ENCODE results near the gene BACH1. TPM values are rescaled to one million over a fixed set of nuclear protein-coding genes. Genes with fewer than 3 reads are reported as not detected.

The BACH1 gene
- total and polyA plus RNA-seq, 2 donors (not counting 3 experiments of a cell fraction or from before 2014, with no cell fraction given) = 7.2 to 28.8 TPM

DNA sequence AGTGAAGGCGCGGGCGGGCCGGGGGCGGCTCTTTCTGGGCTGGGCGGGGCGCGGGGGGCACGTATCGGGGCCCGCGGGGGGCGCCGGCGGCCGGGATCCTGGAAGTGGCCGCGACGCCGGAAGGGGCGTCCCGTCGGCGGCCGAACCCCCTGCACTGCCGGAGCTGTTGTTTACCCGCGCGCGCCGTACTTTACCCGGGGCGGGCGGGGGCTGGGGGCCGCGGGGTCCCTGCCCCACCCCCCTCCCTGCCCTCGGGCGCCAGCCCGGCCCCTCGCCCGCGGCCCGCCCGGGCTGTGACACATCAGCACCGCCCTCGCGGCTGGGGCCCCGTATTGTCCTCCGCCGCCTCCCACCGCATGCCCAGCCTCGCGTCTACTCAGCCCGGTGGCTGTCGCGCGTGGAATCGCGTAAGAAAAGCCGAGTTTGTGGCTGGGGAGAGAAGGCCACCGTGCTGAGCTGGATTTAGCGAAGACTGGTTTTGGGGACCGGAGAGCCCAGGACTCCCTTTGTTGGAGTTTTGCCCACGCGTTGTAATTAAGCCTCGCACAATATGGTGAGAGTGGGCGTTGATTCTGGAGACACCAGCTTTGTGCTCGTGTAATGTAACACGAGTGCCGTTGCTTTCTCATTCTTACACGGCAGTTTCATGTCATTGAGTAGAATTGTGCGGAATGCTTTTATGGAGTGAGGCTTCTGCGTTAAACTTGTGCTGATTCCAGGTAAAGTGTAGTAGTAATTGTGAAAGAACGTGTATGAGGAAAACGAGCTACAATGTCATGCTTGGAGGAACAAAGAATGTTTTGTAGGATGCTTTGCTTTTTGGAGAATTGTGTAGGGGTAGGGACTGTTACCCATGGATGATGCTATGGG lies 559 bp downstream of the BACH1 start:
- Histone ChIP-seq H3K27me3 (ENCODE audit: control insufficient read depth in 2 of 2, insufficient read depth in 2 of 2, low read length in 2 of 2) (no peaks in the 10 kb centered on the region), H3K36me3 (ENCODE audit: control insufficient read depth in 2 of 2, extremely low read depth in 1 of 2, insufficient read depth in 2 of 2, low read length in 2 of 2) (no peaks in the 10 kb centered on the region), H4K20me1 (replicated peaks; ENCODE audit: control insufficient read depth, extremely low read depth, insufficient read depth, low read length) (peaks cover 6% of the 10 kb centered on the region), H3K4me3 (replicated peaks in 1 of 3; ENCODE audit: insufficient read depth in 1 of 3, low read depth in 1 of 3, low read length in 3 of 3) (peak overlapping the region; percentile 52 to 90 (median 75)), H2AFZ (ENCODE audit: low read depth, low read length) (no peak overlapping the region), H3K79me2 (ENCODE audit: control insufficient read depth, insufficient read depth, low read length) (peaks cover 49% of the 10 kb centered on the region), H3K9me1 (replicated peaks; ENCODE audit: control insufficient read depth, extremely low read depth, insufficient read depth, low read length) (no peaks in the 10 kb centered on the region), H3K27ac (ENCODE audit: insufficient read depth, low read depth, low read length) (peak overlapping the region; percentile 62), H3K4me2 (ENCODE audit: insufficient read depth, low read length) (peak overlapping the region; percentile 94), H3K4me1 (ENCODE audit: control insufficient read depth, extremely low read depth, insufficient read depth, low read length) (peaks cover 18% of the 10 kb centered on the region), H3K9ac (replicated peaks; ENCODE audit: extremely low read depth, insufficient read depth, low read length) (peak overlapping the region; percentile 84), H3K9me3 (replicated peaks; ENCODE audit: control insufficient read depth, insufficient read depth, low read length) (no peaks in the 10 kb centered on the region)
- ChIA-PET POLR2A (interaction anchor here (0.6 to 3.1 kb wide), 12 partner anchors 9 to 154 kb away, joined by 3 to 10 read pairs (median 4); no protein-coding TSS in a partner anchor), CTCF (interaction anchor here (0.7 to 6.4 kb wide), 21 partner anchors 9 to 207 kb away, joined by 3 to 53 read pairs (median 4); no protein-coding TSS in a partner anchor)
- BruUV-seq (replicated peaks) = TSS peak; percentile 44
- DNase-seq (ENCODE audit: low read depth, low spot score) (peak; percentile 68), FAIRE-seq (no peak)
- dilution Hi-C loops (cut with MboI; ENCODE audit: extremely low pct_ligation_motif_present, low sequenced_read_pairs) (no loop called here), intact Hi-C loops (cut with micrococcal nuclease) (loop anchor here (1.0 to 5.0 kb wide), 5 partner anchors 43 to 227 kb away; partner anchors contain the start of gene CCT8)
- TF ChIP-seq POLR2AphosphoS5 (IDR thresholded peaks at IDR 0.05; ENCODE audit: insufficient read depth, low read depth, low read length) (peak; percentile 37), POLR2A (IDR thresholded peaks at IDR 0.05; ENCODE audit: low read depth, low read length) (no peak), EZH2 (IDR thresholded peaks at IDR 0.05; ENCODE audit: borderline replicate concordance, low read depth, low read length, severe bottlenecking) (no peak), MYC (IDR thresholded peaks at IDR 0.05; ENCODE audit: low read depth, low read length) (no peak), GATA2 (IDR thresholded peaks at IDR 0.05; ENCODE audit: insufficient read depth, insufficient read length, low read depth, low read length) (no peak), JUN (IDR thresholded peaks at IDR 0.05; ENCODE audit: borderline replicate concordance, insufficient read depth, insufficient read length, low read depth) (no peak)
- TF ChIP-seq, protein P1, sequence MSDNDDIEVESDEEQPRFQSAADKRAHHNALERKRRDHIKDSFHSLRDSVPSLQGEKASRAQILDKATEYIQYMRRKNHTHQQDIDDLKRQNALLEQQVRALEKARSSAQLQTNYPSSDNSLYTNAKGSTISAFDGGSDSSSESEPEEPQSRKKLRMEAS (IDR thresholded peaks at IDR 0.05; ENCODE audit: insufficient read depth, insufficient read length) = no peak

All from endothelial cell of umbilical vein (primary cell).